GM12874 (cell line): ENCODE measurements around the gene DNPEP.

Experiments
- TF ChIP-seq, protein P1 (sequence below): IDR thresholded peaks from 2 replicates; pipeline ENCODE4 v1.5.1; 2011; ENCODE audit warnings: low read depth, mild to moderate bottlenecking, control low read depth, low read length, moderate library complexity; ENCODE audit not compliant: insufficient read depth

DNPEP gene

DNA sequence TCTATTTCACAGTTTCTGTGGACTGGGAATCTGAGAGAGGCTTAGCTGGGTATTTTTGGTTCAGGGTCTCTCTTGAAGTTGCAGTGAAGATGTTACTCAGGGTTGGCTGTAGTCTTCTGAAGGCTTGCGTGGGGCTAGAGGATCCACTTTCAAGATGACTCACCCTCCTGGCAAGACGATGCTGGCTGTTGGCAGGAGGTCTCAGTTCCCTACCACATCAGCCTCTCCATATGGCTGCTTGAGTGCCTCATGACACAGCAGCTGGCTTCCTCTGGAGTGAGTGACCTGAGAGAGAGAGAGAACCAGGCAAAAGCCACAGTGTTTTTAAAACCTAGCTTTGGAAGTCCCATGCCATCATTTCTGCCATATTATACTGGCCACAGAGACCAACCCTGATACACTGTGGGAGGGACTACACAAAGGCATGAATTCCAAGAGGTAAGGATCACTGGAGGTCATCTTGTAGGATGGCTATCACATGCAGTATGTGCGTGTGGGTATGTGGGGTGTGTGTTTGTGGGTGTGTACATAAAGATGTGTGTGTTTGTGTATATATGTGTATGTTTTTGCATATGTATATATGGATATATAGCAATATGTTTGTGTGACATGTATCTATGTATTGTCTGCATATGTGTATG lies 25.1 kb downstream of the DNPEP start:
- TF ChIP-seq, protein P1, sequence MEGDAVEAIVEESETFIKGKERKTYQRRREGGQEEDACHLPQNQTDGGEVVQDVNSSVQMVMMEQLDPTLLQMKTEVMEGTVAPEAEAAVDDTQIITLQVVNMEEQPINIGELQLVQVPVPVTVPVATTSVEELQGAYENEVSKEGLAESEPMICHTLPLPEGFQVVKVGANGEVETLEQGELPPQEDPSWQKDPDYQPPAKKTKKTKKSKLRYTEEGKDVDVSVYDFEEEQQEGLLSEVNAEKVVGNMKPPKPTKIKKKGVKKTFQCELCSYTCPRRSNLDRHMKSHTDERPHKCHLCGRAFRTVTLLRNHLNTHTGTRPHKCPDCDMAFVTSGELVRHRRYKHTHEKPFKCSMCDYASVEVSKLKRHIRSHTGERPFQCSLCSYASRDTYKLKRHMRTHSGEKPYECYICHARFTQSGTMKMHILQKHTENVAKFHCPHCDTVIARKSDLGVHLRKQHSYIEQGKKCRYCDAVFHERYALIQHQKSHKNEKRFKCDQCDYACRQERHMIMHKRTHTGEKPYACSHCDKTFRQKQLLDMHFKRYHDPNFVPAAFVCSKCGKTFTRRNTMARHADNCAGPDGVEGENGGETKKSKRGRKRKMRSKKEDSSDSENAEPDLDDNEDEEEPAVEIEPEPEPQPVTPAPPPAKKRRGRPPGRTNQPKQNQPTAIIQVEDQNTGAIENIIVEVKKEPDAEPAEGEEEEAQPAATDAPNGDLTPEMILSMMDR: no peak

GRCh38 chr2:219362072-219362471 lies 25.6 kb downstream of the DNPEP start:
- TF ChIP-seq, protein P1: no peak

DNA sequence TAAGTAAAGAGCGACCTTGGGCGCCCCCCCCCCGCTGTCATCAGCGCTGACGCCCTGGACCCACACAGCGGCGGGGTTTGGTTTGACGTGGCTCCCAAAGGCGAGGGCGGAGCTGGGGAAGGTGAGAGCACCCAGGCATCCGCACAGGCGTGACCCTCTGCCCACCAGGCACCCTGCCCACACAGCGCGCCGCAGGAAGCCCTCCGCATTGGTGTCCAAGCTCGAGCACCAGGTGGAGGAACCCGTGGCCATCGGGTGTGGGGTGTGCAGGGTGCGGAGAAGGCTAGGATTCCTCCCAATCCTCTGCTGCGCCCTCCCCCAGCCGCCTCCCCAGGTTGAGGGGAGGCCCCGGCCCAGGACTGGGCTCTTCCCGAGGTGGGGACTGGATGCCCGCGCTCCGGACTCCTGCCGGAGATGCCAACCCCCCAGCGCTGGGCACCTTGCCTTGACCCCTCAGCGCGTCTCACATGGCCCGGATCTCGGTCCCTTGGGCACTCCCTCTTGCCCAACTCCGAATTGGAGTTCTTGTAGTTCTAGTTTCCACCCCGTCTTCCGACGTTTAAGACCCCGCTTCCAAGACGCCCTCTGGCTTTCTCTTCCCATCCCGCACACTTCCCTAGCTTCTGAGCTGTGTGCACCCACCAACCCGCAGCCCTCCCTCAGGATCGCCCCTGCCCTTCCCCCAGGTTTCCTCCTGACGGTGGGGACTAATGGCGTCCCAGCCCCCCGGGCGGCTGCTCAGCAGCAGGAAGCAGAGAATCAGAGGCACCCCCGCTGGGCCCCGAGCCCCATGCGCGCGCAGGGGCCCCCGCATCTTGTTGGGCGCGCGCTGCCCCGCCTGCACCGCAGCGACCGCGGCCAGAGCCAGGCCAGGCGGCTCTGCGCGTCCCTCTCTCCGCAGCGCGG lies 29.3 kb downstream of the DNPEP start:
- TF ChIP-seq, protein P1: no peak

- TF ChIP-seq, protein P1: no peak
Measured at GRCh38 chr2:219356834-219357233, 30.9 kb downstream of the DNPEP start.

DNA sequence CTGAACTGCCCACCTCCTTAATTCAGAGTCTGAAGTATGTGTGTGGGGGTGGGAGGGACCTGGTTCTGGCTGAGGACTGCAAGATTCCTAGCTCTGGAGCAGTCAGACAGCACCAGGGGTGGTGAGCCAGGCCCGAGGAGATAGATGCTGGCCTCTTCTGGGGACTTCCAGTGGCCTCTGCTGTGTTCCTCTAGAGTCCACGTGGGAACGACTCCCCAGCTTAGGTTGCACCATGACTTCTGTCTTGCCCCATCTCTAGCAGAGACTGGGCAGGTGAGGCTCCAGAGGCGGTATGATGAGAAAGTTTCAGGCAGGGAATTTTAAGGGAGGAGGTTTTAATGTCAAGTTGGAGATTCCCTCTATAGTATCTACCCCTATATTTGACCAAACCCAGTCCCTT lies 33.1 kb downstream of the DNPEP start:
- TF ChIP-seq, protein P1: no peak

- TF ChIP-seq, protein P1: no peak
Measured at GRCh38 chr2:219353129-219353528, 34.6 kb downstream of the DNPEP start.

- TF ChIP-seq, protein P1: peak; percentile 67
Measured at GRCh38 chr2:219352448-219353023, 35.2 kb downstream of the DNPEP start.
